Activated CD4-positive, alpha-beta T cell treated with anti-CD3 and anti-CD28 coated beads for 4 hours (primary cell): Measurements from ENCODE around the gene SIMC1.
"Not testable (repeated sequence)": the region's sequence is repeated elsewhere in the genome, so short reads cannot be mapped to it uniquely, and the experiment has no call there.

Source experiments
- DNase-seq, 2 donors: peaks; one replicate each; pipeline ENCODE4 v3.0.0-alpha.2; 2020

Gene SIMC1

DNA sequence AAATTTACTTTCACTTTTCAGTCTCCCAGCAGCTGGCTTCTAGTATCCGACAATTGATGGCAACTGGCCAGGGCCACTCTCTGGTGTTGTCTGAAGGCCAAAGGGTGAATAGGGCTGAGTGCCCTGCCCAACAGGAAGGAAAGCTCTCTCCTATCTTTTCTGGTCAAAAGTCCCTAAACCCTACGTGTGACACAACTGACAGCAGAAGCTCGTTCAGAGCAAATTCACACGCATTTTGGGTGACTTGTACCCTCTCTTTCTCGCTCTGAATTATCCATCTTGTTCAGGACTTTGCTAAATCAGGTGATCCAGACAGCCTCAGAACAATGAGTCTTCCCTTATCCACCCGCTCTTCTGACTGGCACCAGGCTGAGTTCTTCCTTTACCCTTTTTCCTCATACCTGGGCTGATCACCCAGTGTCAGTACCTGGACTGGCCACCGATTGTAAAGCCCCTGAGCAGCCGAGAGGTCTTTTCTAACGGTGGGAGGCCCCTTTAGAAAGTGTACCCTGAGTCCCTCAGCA, 21.8 kb upstream of the SIMC1 start:
- DNase-seq, result not testable (repeated sequence)

DNA sequence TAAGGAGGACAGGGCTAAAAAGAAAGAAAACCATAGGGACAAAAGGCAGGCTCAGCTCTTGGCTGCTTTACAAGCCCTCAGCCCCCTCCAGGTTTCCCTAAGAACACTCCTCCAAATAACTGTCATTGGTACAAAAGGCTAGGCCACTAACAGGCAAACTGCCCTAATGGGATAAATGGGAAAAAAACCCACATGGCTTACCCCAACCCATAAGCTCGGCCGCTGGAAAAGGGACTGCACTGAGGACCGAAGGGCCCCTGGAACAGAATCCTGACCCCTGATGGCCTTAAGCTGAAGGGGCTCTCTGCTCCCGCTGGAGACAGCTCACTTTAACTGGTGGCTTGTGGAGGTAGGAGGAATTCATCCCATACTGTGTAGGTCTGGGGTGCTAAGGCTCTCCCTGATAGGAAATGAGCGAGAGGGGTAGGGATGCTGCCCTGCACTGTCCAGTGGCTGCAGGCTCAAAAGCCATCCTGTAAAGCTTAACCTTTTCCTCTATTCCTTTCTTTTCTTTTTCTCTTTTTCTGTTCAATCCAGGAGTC, 21.0 kb upstream of the SIMC1 start:
- DNase-seq, result not testable (repeated sequence)

DNA sequence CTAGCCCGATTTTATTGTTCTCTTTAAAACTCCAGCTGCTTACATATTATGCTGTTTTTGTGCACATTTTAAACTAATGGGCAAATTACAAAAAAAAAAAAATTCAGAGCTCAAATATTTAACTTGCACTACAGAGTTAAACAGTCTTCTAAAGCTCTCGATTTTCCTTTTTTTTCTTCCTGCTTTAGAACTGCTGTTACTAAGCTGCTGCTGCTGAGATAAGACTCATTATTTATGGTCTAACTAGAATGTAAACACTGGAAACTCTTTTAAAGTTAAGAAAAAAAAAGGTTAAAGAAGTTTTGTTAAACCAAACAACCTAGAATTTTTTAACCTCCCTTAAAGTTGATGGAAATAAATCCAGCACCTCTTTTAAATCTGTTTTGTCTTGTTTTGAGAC, 20.5 kb upstream of the SIMC1 start:
- not testable (repeated sequence) for DNase-seq

DNA sequence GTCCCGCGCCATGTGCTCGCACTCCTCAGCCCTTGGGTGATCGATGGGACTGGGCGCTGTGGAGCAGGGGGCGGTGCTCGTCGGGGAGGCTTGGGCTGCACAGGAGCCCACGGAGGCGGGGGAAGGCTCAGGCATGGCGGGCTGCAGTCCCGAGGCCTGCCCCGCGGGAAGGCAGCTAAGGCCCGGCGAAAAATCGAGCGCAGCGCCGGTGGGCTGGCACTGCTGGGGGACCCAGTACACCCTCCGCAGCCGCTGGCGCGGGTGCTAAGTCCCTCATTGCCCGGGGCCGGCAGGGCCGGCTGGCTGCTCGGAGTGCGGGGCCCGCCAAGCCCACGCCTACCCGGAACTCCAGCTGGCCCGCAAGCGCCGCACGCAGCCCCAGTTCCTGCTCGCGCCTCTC, 16.2 kb upstream of the SIMC1 start:
- DNase-seq, result not testable (repeated sequence)

DNA sequence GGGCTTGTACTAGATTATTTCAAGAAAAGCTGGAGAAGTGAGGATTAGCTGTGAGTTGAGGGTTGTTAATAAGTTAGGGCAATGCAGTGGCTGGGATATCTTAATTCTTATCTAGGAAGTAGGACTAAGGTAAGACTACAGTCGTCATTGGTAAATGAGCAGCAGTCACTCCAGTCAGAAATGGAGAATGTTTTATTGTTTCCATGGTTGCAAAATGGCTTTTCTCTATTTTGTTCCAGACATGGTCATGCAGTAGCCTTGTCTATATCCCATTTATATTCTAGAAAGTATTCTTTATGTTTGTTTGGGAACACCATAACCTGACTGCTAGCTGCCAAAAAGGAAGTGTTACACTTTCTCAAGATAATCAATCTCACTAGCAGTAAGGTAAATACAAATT, 9.9 kb upstream of the SIMC1 start:
- DNase-seq, result not testable (repeated sequence)

DNA sequence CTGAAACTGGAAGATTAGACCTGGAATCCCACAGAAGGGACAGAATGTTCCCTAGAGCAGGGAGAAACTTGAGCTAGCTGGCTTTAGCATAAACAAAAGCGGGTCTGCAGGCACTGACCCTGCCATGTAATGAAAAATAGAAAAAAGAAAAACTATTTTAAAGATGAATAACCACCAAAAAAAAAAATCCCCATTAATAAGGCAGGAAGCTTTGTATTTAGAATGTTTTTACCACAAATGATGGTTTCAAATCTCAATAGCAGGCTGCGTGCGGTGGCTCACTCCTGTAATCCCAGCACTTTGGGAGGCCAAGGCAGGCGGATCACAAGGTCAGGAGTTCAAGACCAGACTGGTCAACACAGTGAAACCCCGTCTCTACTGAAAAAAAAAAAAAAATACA, 5.0 kb upstream of the SIMC1 start:
- not testable (repeated sequence) for DNase-seq

DNA sequence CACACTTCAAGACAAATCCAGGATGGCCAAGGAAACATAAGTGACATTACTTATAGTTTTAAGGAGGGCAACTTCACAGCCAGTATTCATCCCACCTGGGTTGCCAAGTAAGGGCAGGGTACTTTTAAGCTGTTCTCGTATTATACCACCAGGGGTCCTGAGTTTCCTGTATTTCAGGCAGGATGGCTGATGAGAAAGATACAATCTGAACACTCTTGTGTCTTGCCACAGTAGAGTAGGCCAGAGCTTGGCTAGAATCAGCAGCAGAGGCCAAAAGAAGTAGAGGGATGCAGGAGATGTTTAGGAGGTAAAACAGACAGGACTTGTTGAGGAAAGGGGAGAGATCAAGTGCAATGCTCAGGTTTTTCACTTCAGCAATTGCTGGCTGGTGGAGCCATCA, 3.1 kb upstream of the SIMC1 start:
- peak; percentile 28 to 34 for DNase-seq

DNA sequence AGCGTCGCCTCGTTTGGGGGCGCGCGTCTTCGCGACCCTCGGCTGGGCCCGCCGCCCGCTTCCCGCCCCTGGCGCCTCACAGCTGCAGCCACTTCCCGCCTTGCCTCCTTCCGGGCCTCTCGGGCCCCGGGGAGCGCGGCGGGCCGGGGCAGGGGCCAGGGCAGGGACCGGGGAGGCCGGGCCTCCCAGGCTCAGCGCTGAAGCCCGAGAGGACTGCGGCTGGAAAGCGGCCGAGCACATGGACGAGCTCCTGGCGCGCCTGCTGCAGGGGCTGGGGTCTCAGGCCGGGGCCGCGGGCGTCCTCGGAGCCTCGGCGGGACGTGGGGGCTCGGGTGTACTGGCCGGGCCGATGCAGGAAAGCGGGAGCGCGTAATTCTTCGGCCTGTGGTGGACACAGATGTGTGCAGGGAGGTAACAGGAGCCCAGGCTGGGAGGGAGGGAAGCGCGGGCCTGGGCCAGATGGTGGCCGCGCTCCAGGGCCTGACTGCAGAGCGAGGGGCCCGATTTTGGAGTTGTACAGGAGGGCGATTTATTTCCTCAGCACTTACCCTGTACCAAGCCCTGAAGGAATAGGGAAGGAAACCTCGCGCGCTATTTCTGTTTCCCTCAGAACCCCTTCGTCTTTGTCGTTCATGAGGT, 540 bp downstream of the SIMC1 start:
- DNase-seq, result not testable (repeated sequence)

DNA sequence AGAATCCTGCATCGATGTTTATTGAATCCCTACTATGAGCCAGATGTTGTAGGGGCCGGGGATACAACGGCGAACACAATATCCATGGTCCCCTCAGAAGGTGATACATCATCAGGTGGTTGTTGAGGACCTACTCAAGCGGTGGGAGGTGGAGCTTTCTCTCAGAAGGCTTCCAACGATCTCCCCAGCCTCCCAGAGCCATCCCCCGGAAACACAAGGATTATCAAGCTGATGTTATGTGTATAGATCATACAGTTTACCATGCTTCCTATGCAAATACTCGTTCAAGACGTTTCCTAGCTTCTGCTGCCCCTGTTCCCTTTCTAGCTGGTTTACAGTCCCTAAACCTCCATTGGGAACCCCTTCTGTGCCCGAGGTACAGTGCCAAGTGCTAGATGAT, 1.1 kb downstream of the SIMC1 start:
- not testable (repeated sequence) for DNase-seq

DNA sequence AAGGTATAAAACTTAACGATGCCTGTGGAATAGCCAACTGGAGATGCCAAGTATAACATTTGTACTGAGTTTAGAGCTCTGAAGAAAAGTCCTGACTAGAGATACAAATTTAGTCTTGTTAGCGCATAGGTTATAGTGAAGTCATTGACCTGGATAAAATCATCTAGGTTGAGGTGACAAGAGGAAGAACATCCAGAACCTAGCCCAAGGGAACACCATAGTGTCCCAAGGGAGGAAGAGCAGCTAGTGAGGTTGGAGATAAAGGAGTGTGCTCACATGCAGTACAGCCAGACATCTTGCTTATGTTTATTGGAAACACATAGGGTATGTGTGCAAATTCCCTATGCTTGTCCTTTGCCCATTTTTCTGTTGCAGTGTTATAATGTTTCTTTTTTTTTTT, 6.1 kb downstream of the SIMC1 start:
- DNase-seq, result not testable (repeated sequence)

DNA sequence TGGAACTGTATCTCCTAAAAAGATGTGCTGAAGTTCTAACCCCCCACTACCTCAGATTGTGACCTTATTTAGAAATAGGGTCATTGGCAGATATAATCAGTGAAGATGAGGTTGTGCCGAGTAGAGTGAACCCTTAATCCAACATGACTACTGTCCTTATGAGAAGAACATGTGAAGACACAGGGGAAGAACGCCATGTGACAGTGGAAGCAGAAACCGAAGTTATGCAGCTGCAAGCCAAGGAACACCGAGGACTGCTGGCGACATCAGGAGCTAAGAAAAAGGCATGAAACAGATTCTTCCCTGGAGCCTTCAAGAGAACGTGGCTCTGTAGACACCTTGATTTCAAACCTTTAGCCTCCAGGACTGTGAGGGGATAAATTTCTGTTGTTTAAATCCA, 6.8 kb downstream of the SIMC1 start:
- DNase-seq, result not testable (repeated sequence)

DNA sequence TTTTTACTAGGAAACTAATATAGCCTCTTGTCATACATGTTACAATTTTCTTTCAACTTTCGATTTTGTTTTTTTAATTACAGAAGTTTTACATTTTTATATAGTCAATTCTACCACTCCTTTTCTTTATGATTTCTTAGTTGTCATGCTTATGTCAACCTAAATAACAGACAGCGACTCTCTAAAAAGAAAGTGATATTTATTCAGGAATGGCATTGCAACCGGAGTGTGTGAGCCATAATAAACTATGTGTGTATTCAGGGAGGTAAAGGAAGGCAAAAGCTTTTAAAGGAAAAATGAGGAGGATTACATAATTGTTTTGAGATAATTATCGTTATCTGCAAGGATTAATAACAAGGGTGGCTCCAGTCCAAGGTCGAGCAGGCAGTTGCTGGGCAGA, 7.3 kb downstream of the SIMC1 start:
- DNase-seq, result not testable (repeated sequence)

DNA sequence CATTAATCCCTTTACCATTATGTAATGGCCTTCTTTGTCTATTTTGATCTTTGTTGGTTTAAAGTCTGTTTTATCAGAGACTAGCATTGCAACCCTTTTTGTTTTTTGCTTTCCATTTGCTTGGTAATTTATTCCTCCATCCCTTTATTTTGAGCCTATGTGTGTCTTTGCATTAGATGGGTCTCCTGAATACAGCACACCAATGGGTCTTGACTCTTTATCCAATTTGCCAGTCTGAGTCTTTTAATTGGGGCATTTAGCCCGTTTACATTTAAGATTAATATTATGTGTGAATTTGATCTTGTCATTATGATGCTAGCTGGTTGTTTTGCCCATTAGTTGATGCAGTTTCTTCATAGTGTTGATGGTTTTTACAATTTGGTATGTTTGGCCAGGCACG, 12.5 kb downstream of the SIMC1 start:
- not testable (repeated sequence) for DNase-seq

DNA sequence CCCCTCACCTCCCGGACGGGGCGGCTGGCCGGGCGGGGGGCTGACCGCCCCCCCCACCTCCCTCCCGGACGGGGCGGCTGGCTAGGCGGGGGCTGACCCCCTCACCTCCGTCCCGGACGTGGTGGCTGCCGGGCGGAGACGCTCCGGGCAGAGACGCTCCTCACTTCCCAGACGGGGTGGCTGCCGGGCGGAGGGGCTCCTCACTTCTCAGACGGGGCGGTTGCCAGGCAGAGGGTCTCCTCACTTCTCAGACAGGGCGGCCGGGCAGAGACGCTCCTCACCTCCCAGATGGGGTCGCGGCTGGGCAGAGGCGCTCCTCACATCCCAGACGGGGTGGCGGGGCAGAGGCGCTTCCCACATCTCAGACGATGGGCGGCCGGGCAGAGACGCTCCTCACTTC, 13.9 kb downstream of the SIMC1 start:
- DNase-seq, result not testable (repeated sequence)

DNA sequence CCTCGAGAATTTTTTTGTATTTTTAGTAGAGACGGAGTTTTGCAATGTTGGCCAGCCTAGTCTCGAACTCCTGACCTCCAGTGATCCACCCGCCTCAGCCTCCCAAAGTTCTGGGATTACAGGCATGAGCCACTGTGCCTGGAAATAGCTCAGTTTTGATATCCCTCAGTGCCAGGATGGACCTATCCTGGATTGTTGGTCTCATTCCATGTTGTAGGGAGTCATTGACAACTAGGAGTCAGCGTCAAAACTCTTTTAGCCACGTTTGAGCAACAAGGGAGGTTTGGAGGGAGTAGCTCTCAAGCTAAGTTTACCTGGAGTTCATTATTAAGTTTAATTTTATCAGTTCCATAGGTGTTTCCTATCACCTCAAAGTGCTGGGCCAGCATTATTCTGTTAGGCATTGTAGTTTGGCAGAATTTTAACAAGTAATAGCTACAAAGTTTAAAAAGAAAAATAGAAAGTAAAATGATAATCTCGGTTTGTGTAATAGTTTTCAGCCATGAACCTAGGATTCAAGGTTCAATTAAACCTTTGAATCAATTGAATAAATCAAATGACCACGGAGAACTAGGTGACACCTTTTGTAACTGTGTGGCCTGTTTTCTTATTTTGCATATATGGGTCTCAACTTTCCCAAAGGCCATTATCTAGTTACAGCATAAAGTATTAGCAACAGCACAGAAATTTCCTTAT, 15.3 kb downstream of the SIMC1 start:
- not testable (repeated sequence) for DNase-seq

DNA sequence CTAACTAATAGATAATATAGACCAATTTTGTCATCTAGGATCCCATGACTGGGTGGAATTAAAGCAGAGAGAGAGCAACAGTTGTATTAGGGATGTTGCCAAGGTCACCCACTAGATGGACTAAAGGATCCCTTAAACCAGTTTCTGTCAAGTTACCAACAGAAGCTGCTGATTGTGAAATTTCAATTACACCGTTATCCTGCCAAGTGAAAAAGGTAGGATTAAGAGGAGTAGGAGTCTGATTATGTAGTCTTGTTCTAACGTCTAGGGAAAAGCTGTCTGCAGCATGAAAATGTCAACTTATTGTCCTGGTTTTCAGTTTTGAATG, 15.8 kb downstream of the SIMC1 start:
- not testable (repeated sequence) for DNase-seq

DNA sequence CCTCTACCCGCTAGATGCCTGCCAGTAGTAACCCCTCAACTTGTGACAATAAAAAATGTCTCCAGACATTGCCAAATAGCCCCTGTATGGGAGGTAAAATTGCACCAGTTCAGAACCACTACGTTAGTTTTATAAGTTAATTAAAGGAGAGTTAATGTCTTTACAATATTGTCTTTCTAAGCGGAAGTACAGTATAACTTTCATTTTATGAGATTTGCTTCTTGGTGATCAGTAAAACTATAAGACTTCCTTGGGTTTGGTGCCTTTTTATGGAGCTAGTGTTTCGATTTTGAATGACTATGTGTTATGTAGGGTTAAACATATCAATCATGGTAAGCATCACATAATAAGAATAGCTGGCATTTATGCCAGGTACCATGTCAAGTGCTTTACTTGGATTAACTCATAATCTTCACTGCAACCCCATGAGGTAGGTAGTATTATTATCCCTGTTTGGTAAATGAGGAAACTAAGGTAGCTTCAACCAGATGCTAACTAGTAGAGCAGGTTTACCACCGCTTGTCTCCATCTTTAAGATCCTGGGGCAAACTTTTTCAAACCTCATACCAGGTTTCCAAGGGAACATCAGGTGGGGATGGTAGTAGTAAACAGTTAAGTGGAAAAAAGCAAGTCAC, 19.8 kb downstream of the SIMC1 start:
- not testable (repeated sequence) for DNase-seq

DNA sequence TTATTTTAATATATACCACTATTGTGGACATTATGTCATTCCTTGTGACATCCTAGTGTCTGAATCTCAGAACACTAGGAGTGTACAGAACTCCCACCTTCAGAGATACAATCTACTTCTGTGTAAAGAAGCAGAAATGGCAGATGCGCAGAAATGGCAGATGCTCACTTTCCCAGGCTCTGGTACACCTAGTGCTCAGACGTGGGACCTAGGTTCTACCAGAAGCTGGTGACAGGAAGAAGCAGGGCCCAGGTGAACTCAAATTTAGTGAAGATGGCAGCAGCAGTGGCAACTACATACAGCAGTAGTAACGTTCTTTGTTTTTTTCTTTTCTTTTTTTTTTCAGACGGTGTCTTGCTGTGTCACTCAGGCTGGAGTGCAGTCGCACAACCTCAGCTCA, 22.5 kb downstream of the SIMC1 start:
- DNase-seq, result not testable (repeated sequence)

DNA sequence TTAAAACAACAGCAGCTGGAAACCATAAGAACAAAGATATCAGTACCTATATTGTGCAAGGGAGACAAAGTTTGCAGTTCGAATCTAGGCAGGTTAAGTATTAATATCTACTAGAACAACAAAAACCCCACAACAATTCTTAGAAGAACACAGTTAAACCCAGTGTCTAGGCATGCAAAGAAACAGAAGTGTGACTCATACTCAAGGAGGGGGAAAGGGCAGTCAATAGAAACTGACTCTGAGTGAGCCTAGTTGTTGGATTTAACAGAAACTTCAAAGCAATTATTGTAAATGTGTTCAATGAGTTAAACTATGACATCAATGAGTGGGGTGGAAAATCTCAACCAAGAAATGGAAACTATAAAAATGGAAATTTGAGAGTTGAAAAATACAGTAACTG, 28.2 kb downstream of the SIMC1 start:
- not testable (repeated sequence) for DNase-seq

DNA sequence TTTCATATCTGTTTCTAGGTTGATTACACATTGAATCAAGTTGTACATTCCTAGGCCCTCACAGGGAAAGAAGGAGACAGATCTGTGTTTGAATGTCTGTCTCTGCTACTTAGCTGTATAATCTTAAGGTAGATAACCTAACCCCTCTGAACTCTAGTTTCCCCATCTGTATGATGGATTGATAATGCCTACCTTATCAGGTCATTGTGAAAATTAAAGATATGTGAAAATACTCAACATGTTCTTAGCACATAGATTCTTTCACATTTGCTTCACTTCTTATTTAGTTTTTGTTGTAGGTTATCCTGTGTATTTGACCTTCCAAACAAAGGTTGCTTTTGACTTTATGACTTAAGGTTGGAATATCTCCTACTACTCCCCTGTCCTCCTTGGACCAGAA, 50.8 kb downstream of the SIMC1 start:
- DNase-seq, result not testable (repeated sequence)

DNA sequence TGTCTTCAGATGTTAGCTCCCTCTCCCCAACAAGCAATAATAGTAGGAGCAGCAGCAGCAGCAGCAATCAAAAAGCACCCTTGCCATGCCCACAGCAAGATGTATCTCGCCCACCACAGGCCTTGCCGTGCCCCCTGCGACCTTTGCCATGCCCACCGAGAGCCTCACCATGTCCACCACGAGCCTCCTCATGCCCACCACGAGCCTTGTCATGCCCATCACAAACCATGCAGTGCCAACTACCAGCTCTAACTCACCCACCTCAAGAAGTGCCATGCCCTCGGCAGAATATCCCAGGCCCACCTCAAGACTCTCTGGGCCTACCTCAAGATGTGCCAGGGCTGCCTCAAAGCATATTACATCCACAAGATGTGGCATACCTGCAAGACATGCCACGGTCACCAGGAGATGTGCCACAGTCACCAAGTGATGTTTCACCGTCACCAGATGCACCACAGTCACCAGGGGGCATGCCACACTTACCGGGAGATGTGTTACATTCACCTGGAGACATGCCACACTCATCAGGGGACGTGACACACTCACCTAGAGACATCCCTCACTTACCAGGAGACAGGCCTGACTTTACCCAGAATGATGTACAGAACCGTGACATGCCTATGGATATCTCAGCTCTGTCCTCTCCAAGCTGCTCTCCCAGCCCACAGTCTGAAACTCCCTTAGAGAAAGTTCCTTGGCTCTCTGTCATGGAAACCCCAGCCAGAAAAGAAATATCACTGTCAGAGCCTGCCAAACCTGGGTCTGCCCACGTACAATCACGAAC, 52.0 kb downstream of the SIMC1 start:
- DNase-seq, result not testable (repeated sequence)

DNA sequence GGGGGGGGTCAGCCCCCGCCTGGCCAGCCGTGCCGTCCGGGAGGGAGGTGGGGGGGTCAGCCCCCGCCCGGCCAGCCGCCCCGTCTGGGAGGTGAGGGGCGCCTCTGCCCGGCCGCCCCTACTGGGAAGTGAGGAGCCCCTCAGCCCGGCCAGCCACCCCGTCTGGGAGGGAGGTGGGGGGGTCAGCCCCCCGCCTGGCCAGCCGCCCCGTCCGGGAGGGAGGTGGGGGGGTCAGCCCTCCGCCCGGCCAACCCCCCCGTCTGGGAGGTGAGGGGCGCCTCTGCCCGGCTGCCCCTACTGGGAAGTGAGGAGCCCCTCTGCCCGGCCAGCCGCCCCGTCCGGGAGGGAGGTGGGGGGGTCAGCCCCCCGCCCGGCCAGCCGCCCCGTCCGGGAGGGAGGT, 67.1 kb downstream of the SIMC1 start:
- not testable (repeated sequence) for DNase-seq
